Adrenal gland (tissue), 12 donors: ENCODE measurements around the gene AOPEP. TPM values are rescaled to one million over a fixed set of nuclear protein-coding genes. Genes with fewer than 3 reads are reported as not detected.

Experiments used
- DNase-seq, 7 donors: peaks; one replicate each; pipeline ENCODE4 v3.0.0-alpha.2; 2019 to 2020
- H3K27ac ChIP-seq, 5 donors: fragments of 200-600 bp; sonication (generic) in 4 of 5; 1 replicate in 3 of 5; 2 replicates in 2 of 5; pipeline versions ENCODE4 v1.5.1 to v1.8.0; 2016 to 2020; ENCODE audit warnings: mild to moderate bottlenecking in 1 of 5
- H3K27me3 ChIP-seq: fragments of 200-600 bp; 2 replicates; pipeline ENCODE4 v1.8.0; 2021
- H3K36me3 ChIP-seq, 2 donors: fragments of 200-600 bp; replicated peaks in 1 of 2; 1 replicate in 1 of 2; 2 replicates in 1 of 2; pipeline versions ENCODE4 v1.5.1 to v1.8.0; 2018 to 2022
- H3K4me1 ChIP-seq, 2 donors: fragments of 200-600 bp; replicated peaks in 1 of 2; 1 replicate in 1 of 2; 2 replicates in 1 of 2; pipeline versions ENCODE4 v1.5.1 to v1.8.0; 2018 to 2021
- H3K4me3 ChIP-seq, 4 donors: fragments of 200-600 bp; sonication (generic) in 3 of 4; one replicate each; pipeline ENCODE4 v1.5.1; 2016 to 2018
- H3K9me3 ChIP-seq, 3 donors: fragments of 200-600 bp; sonication (generic) in 1 of 3; replicated peaks in 1 of 3; 1 replicate in 2 of 3; 2 replicates in 1 of 3; pipeline versions ENCODE4 v1.5.1 to v1.8.0; 2016 to 2021
- POLR2A ChIP-seq, 2 donors: fragments of 450-650 bp; IDR thresholded peaks; one replicate each; pipeline ENCODE4 v1.6.1; 2017; ENCODE audit warnings: antibody characterized with exemption in 2 of 2, mild to moderate bottlenecking in 2 of 2, moderate library complexity in 1 of 2
- WGBS, 4 donors: extraction: QIAGEN DNeasy Blood & Tissue Kit in 2 of 4; methylation state at CpG; one replicate each; pipeline versions ENCODE4 v1.1.5 to v1.1.7; 2013 to 2017; 5-methylcytosine and 5-hydroxymethylcytosine counted together
- intact Hi-C, 2 donors: fragments of 100-400 bp; cut with DNase I; formaldehyde crosslinking; loops; one replicate each; pipeline versions ENCODE4 v1.14.1 to v1.15.0; 2022 to 2023
- polyA plus RNA-seq, 3 donors: library from polyadenylated mRNA; stranded (reverse); fragments of 200-250 nt in 2 of 3; fragments of 350-450 nt in 1 of 3; fragmentation: Illumina TruSeq in 1 of 3; extraction: RNeasy Lipid Tissue Mini Kit (QIAGEN cat#74804) in 1 of 3; gene quantifications; one replicate each; pipeline ENCODE4 v1.2.3, GENCODE V29; 2013 to 2014
- total RNA-seq, 9 donors: library from RNA; depleted of rRNA in 4 of 9; stranded (reverse); fragments of >200 nt in 4 of 9; fragments of 120-200 nt in 1 of 9; fragmentation: NEBNext Ultra II Directional in 1 of 9; extraction: Animal tissue kit (Norgen Biotek cat#: 25700) in 1 of 9; gene quantifications; one replicate each; pipeline versions ENCODE4 v1.1.0 to v1.2.4, GENCODE V29; 2013 to 2023
- TF ChIP-seq, protein P1 (sequence below), 6 experiments: fragments of 450-650 bp in 4 of 6; fragments of 200-600 bp in 2 of 6; sonication (generic) in 1 of 6; IDR thresholded peaks; 1 replicate in 5 of 6; 2 replicates in 1 of 6; pipeline versions ENCODE4 v1.5.1 to v1.8.0; 2016 to 2021; ENCODE audit warnings: antibody characterized with exemption in 6 of 6, mild to moderate bottlenecking in 2 of 6, moderate library complexity in 1 of 6
- donor health status: healthy with polysubstance abuse.
- donor health status: Bipolar disorder and iron deficiency.
- donor health status: DM: yes; HTN: yes; CAD: no.
- donor health status: DM: no; HTN: no; CAD: no.
- donor health status: DM: no; HTN: no; CAD: no.
- donor health status: DM: yes; HTN: yes; CAD: no.

The AOPEP gene
- total and polyA plus RNA-seq, 12 donors, result 31.0 to 99.6 (median 71.0) TPM

DNA sequence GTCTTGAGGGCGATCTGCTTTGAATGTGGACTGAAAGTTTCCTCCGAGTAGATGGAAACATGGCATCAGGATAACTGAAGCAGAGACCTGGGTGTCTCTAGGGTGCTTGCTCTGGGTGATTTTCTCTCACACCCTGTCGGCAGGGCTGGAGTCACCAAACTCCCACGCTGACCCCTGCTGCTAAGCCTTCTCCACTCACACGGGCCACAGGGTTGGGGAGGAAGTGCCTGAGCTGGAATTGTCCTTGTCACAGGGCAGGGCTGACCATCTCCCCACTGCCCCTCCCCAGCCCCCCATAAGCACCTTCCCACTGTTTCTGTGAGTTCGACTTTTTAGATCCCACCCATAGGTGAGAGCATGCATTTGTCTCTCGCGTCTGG lies 378.1 kb downstream of the AOPEP start:
- no peak for DNase-seq

DNA sequence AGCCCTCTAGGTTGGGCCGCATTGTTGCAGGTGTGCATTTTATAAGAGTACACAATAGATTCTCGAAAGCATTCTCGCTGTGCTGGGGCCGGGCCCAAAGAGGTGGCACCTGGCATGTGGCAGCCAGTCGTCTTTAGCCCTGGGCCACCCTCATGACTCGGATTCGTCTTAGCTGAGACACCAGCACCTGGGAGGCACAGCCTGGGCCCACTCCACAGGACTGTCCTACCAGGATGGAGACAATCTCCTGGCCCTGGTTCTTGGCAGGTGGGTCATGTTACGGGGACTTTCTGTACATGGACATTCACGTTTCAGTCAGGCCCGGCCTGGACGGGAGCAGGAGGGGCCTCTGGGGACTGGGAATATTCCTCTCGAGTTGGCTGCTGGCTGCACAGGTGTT lies 378.5 kb downstream of the AOPEP start:
- H3K4me1 ChIP-seq, result peaks cover 0 to 35% of the 10 kb centered on the region in 2 donors
- intact Hi-C loops, result no loop called here
- no peaks in the 10 kb centered on the region for H3K27me3 ChIP-seq
- no peaks in the 10 kb centered on the region for H3K9me3 ChIP-seq
- H3K4me3 ChIP-seq, result no peak overlapping the region
- H3K27ac ChIP-seq, result no peak overlapping the region
- no peak for DNase-seq
- H3K36me3 ChIP-seq, result peaks cover 0 to 14% of the 10 kb centered on the region in 2 donors
- WGBS, 4 donors, result 94 to 96% (median 95%) methylated on average over 8 to 12 of the region's 12 CpGs
- no peak for TF ChIP-seq POLR2A (IDR thresholded peaks at IDR 0.05)
- TF ChIP-seq, protein P1, sequence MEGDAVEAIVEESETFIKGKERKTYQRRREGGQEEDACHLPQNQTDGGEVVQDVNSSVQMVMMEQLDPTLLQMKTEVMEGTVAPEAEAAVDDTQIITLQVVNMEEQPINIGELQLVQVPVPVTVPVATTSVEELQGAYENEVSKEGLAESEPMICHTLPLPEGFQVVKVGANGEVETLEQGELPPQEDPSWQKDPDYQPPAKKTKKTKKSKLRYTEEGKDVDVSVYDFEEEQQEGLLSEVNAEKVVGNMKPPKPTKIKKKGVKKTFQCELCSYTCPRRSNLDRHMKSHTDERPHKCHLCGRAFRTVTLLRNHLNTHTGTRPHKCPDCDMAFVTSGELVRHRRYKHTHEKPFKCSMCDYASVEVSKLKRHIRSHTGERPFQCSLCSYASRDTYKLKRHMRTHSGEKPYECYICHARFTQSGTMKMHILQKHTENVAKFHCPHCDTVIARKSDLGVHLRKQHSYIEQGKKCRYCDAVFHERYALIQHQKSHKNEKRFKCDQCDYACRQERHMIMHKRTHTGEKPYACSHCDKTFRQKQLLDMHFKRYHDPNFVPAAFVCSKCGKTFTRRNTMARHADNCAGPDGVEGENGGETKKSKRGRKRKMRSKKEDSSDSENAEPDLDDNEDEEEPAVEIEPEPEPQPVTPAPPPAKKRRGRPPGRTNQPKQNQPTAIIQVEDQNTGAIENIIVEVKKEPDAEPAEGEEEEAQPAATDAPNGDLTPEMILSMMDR (IDR thresholded peaks at IDR 0.05), result no peak

More for the DNA sequence above, 378.1 kb downstream of the AOPEP start:
- H3K27me3 ChIP-seq, result no peaks in the 10 kb centered on the region
- peaks cover 0 to 14% of the 10 kb centered on the region in 2 donors for H3K36me3 ChIP-seq
- intact Hi-C loops, result no loop called here
- H3K4me1 ChIP-seq, result peaks cover 0 to 36% of the 10 kb centered on the region in 2 donors
- H3K27ac ChIP-seq, result peak overlapping the region in 1 of 5 donors; percentile 40
- H3K4me3 ChIP-seq, result no peak overlapping the region
- H3K9me3 ChIP-seq, result no peaks in the 10 kb centered on the region
- TF ChIP-seq, protein P1 (IDR thresholded peaks at IDR 0.05), result no peak
- TF ChIP-seq POLR2A (IDR thresholded peaks at IDR 0.05), result no peak
- 88 to 94% (median 88%) methylated on average over 7 to 8 of the region's 8 CpGs for WGBS, 4 donors

DNA sequence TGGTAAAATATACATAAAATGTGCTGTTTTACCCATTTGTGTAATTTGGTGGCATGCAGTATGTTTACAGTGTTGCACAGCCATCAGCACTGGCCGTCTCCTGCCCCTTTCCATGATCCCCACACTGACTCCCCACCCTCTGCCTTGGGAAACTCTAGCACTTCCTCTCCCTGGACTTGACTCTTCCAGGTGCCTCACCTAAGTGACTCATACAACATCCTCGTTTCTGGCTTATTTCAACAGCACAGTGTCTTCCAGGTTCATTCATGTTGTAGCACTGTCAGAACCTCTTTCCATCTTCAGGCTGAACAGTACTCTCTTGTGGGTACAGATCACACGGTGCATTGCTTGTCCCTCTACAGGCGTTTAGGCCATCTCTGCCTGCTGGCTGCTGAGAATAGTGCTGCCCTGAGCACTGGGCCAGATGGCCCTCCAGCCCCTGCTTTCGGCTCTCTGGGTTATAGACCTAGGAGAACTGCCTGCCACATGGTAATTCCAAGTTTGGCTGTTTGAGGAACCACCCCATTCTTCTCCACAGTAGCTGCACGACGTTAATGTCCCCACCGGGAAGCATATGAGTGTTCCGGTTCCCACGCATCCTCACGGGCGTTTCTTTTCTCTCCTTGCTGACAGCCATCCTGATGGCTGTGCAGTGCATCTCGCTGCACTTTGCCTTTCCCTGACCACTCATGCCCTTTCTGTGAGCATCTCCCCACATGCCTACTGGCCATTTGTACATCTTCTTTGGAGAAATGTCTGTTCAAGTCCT lies 379.2 kb downstream of the AOPEP start:
- H3K4me1 ChIP-seq, result peaks cover 0 to 29% of the 10 kb centered on the region in 2 donors
- H3K4me3 ChIP-seq, result no peak overlapping the region
- no peak for TF ChIP-seq POLR2A (IDR thresholded peaks at IDR 0.05)
- TF ChIP-seq, protein P1 (IDR thresholded peaks at IDR 0.05), result no peak
- no peaks in the 10 kb centered on the region for H3K27me3 ChIP-seq
- DNase-seq, result no peak
- H3K36me3 ChIP-seq, result peaks cover 0 to 14% of the 10 kb centered on the region in 2 donors
- intact Hi-C loops, result no loop called here
- 86 to 90% (median 89%) methylated on average over 13 of the region's 13 CpGs for WGBS, 4 donors
- H3K9me3 ChIP-seq, result no peaks in the 10 kb centered on the region
- peak overlapping the region in 1 of 5 donors; percentile 6 for H3K27ac ChIP-seq

DNA sequence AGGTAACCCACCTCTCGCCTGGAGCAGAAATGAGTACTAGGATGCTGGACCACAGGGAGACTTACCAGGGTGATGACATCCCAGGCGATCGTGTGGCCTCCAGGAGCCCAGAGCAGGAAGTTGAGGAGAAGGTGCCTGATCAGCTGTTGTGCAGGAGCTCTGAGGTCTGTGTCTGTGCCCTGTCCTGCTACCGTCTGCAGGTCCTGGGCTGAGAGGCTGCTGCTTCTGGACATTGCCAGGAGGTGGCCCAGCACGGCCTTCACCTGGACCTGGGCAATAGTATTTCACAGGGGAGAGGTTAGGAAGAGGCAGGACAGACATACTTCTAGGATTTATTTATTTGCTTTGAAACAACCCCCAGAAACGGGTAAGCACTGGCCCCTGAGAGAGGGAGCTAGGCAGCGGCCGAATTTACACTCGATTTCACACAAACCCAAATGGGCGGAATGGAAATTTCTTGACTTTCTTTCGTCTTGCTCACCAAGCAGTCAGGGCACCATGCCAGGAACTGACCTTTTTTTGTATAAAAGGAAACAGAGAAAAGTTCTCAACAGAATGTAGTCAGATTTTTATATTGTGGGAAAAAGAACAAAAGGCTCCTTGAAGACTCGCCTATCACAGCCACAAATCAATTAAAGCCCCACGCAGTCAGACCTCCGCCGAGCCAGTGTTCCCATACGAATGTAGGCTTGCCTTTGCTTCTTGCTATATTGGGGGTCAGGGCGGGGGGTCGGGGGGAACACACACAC lies 380.7 kb downstream of the AOPEP start:
- peak in 5 of 7 donors; percentile 42 to 77 (median 66) for DNase-seq
- H3K4me1 ChIP-seq, result peaks cover 0 to 25% of the 10 kb centered on the region in 2 donors
- no peak overlapping the region for H3K4me3 ChIP-seq
- 64 to 78% (median 71%) methylated on average over 15 to 18 of the region's 18 CpGs for WGBS, 4 donors
- peak overlapping the region in 2 of 5 donors; percentile 39 to 75 for H3K27ac ChIP-seq
- peaks cover 0 to 4% of the 10 kb centered on the region in 2 donors for H3K36me3 ChIP-seq
- intact Hi-C loops, result no loop called here
- no peaks in the 10 kb centered on the region for H3K9me3 ChIP-seq
- TF ChIP-seq POLR2A (IDR thresholded peaks at IDR 0.05), result no peak
- H3K27me3 ChIP-seq, result no peaks in the 10 kb centered on the region
